Lung microvascular endothelial cell (primary cell): ENCODE measurements around the gene IL17B. TPM values are rescaled to one million over a fixed set of nuclear protein-coding genes. Genes with fewer than 3 reads are reported as not detected.

Experiments used
- DNase-seq, 2 donors: peaks; one replicate each; pipeline versions ENCODE4 v3.0.0 to v3.0.0-alpha.2; 2010; ENCODE audit warnings: low read depth in 2 of 2
- total RNA-seq: library from RNA; depleted of rRNA; stranded (reverse); fragments of >200 nt; gene quantifications from 2 replicates; pipeline ENCODE4 v1.2.1, GENCODE V29; 2014

The IL17B gene
- total RNA-seq, 1 donor from 2014 or later, result not detected

DNA sequence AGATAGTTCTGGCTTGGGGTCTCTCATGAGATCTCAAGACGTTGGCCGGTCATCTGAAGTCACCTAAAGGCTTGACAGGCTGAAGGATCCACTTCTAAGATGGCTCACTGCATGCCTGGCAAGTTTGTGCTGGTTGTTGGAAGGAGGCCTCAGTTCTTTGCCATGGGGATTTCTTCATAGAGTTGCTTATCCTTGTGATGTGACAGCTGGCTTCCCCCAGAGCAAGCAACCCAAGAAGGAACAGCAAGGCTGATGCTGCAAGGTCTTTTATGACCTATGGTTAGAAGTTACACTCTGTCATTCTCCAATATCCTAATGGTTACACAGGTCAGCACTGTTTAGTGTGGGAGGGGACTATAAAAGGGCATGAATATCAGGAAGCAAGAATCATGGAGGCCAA lies 54.5 kb downstream of the IL17B start:
- no peak for DNase-seq

Other genes with a start within 250 kb of the IL17B start
- gene ABLIM3, start 237.8 kb downstream of the IL17B start, total RNA-seq, result 19.4 and 20.0 TPM in 2 replicates
- 106 and 219 TPM in 2 replicates for gene AFAP1L1, start 107.4 kb downstream of the IL17B start, total RNA-seq
- 39.7 and 128 TPM in 2 replicates for gene GRPEL2, start 33.8 kb downstream of the IL17B start, total RNA-seq
- 9.8 and 13.3 TPM in 2 replicates for gene PCYOX1L, start 21.2 kb downstream of the IL17B start, total RNA-seq
- 290 and 294 TPM in 2 replicates for gene CSNK1A1, start 172.1 kb upstream of the IL17B start, total RNA-seq
- 9.8 and 16.1 TPM in 2 replicates for gene ARHGEF37, start 202.2 kb upstream of the IL17B start, total RNA-seq